K562 (cell line): ENCODE results near the gene GALNT9. TPM values are rescaled to one million over a fixed set of nuclear protein-coding genes. Genes with fewer than 3 reads are reported as not detected.

Source experiments
- ATAC-seq: fragments of 200-7000 bp; cut with Tn5 transposase; 3 replicates; pipeline ENCODE4 v1.9.1; 2020; ENCODE audit warnings: moderate library complexity
- BruUV-seq: library from RNA; stranded (reverse); fragments of 400-500 nt; replicated peaks from 2 replicates; lab custom pipeline; 2021; lab: Mats Ljungman, UMichigan
- CTCF ChIA-PET: fragments of 300-600 bp; formaldehyde crosslinking; extraction: SDS; loops from one replicate; lab custom pipeline; 2021; ENCODE audit warnings: low intra/inter-chr PET ratio; lab: Yijun Ruan, JAX
- POLR2A ChIA-PET: fragments of 300-600, 350-650 bp; sonication (Branson Sonifier 250); formaldehyde crosslinking; extraction: SDS; loops from one replicate; lab custom pipeline; 2021; ENCODE audit warnings: antibody characterized with exemption, inconsistent platforms; lab: Yijun Ruan, JAX
- DNase-seq, 4 experiments: peaks; one replicate each; pipeline versions ENCODE4 v3.0.0 to v3.0.0-alpha.2; 2011 to 2018; ENCODE audit warnings: low spot score in 3 of 4, mixed read lengths in 3 of 4; ENCODE audit errors: extremely low read depth in 1 of 4
- FAIRE-seq: peaks from 2 replicates; lab custom pipeline; 2011; peaks lifted over from hg19 to GRCh38; lab: Jason Lieb, UNC
- H2AFZ ChIP-seq: 2 replicates; pipeline ENCODE4 v1.6.0; 2011; ENCODE audit warnings: low read depth, low read length, control low read depth, inconsistent platforms
- H3K27ac ChIP-seq: fragments of 200-600 bp; 3 replicates; pipeline ENCODE4 v1.8.0; 2011; ENCODE audit warnings: low read depth, mild to moderate bottlenecking, control low read depth, inconsistent platforms, low read length, moderate library complexity, mixed read lengths; ENCODE audit errors: extremely low read depth
- H3K27me3 ChIP-seq, 2 experiments: fragments of 300-600 bp in 1 of 2; 2 replicates in 1 of 2; 3 replicates in 1 of 2; pipeline versions ENCODE4 v1.6.0 to v1.8.0; 2011; ENCODE audit warnings: inconsistent platforms in 2 of 2, low read length in 2 of 2, mild to moderate bottlenecking in 1 of 2, mixed read lengths in 1 of 2, moderate library complexity in 1 of 2; ENCODE audit not compliant: control insufficient read depth in 2 of 2, insufficient read depth in 2 of 2
- H3K36me3 ChIP-seq: fragments of 300-600 bp; 3 replicates; pipeline ENCODE4 v1.8.0; 2011; ENCODE audit warnings: mild to moderate bottlenecking, low read length, inconsistent platforms; ENCODE audit not compliant: control insufficient read depth, insufficient read depth
- H3K4me1 ChIP-seq, 2 experiments: fragments of 200-600 bp in 1 of 2; replicated peaks in 1 of 2; 2 replicates in 1 of 2; 3 replicates in 1 of 2; pipeline versions ENCODE4 v1.5.1 to v1.8.0; 2011; ENCODE audit warnings: inconsistent platforms in 2 of 2, low read length in 2 of 2, mild to moderate bottlenecking in 1 of 2, mixed read lengths in 1 of 2, moderate library complexity in 1 of 2; ENCODE audit not compliant: control insufficient read depth in 2 of 2, insufficient read depth in 2 of 2
- H3K4me2 ChIP-seq: 2 replicates; pipeline ENCODE4 v1.6.1; 2011; ENCODE audit warnings: low read length, control low read depth, inconsistent platforms, mixed read lengths; ENCODE audit not compliant: insufficient read depth
- H3K4me3 ChIP-seq: fragments of 200-600 bp; sonication (generic), shearing (Covaris generic); 2 replicates; pipeline ENCODE4 v1.5.1; 2016; ENCODE audit warnings: control low read depth, inconsistent platforms
- H3K79me2 ChIP-seq: fragments of 200-600 bp; 3 replicates; pipeline ENCODE4 v1.8.0; 2011; ENCODE audit warnings: low read length, inconsistent platforms; ENCODE audit not compliant: control insufficient read depth, insufficient read depth
- H3K9ac ChIP-seq, 2 experiments: 2 replicates each; pipeline versions ENCODE4 v1.6.0 to v1.6.1; 2011; ENCODE audit warnings: low read depth in 2 of 2, low read length in 2 of 2, control low read depth in 1 of 2, inconsistent platforms in 1 of 2, mild to moderate bottlenecking in 1 of 2, mixed read lengths in 1 of 2; ENCODE audit not compliant: insufficient read depth in 1 of 2
- H3K9me1 ChIP-seq: one replicate; pipeline ENCODE4 v1.6.0; 2011; ENCODE audit warnings: inconsistent platforms, mild to moderate bottlenecking, low read length, moderate library complexity; ENCODE audit not compliant: control insufficient read depth, insufficient read depth
- H3K9me3 ChIP-seq: replicated peaks from 2 replicates; pipeline ENCODE4 v1.5.1; 2011; ENCODE audit warnings: low read depth, low read length, inconsistent platforms; ENCODE audit not compliant: control insufficient read depth, insufficient read depth
- H4K20me1 ChIP-seq: replicated peaks from 2 replicates; pipeline ENCODE4 v1.6.1; 2011; ENCODE audit warnings: low read length, inconsistent platforms, mixed read lengths; ENCODE audit not compliant: control insufficient read depth, insufficient read depth
- BRD9 ChIP-seq: fragments of 450-650 bp; IDR thresholded peaks from 2 replicates; pipeline ENCODE4 v1.6.1; 2018; ENCODE audit warnings: low read depth; ENCODE audit not compliant: partially characterized antibody
- HBP1 ChIP-seq: fragments of 450-650 bp; formaldehyde crosslinking; IDR thresholded peaks from 2 replicates; pipeline ENCODE4 v1.4.0; 2022; ENCODE audit warnings: missing genetic modification characterization
- REST ChIP-seq, 2 experiments: fragments of 450-650 bp; formaldehyde crosslinking in 1 of 2; IDR thresholded peaks; 2 replicates each; pipeline versions ENCODE4 v1.4.0 to v1.6.1; 2014 to 2020; ENCODE audit warnings: mild to moderate bottlenecking in 2 of 2, borderline replicate concordance in 1 of 2, low read depth in 1 of 2
- XRCC5 ChIP-seq: fragments of 200-400 bp; formaldehyde crosslinking; IDR thresholded peaks from 2 replicates; pipeline ENCODE4 v1.6.1; 2017; ENCODE audit warnings: low read depth, mild to moderate bottlenecking, low read length
- ZNF511 ChIP-seq: sonication (generic); formaldehyde crosslinking; IDR thresholded peaks from 2 replicates; pipeline ENCODE4 v1.8.0; 2022; ENCODE audit warnings: mild to moderate bottlenecking, missing genetic modification reagents
- ZNF518B ChIP-seq: fragments of 250-450 bp; sonication (Bioruptor Pico); IDR thresholded peaks from 2 replicates; pipeline ENCODE4 v1.5.0; 2021; ENCODE audit warnings: mild to moderate bottlenecking, moderate library complexity
- WGBS: fragments of 100-300 bp; shearing (Covaris generic); methylation state at CpG from one replicate; pipeline ENCODE4 v1.1.6; 2016; ENCODE audit warnings: low coverage, mixed read lengths; ENCODE audit not compliant: insufficient coverage; ENCODE audit errors: missing lambda C conversion rate; 5-methylcytosine and 5-hydroxymethylcytosine counted together
- in situ Hi-C: fragments of 300-500 bp; cut with MboI; formaldehyde crosslinking; loops from 4 replicates; pipeline ENCODE4 v1.15.0; 2018; ENCODE audit warnings: inconsistent platforms, mixed read lengths
- intact Hi-C: fragments of 100-400 bp; cut with micrococcal nuclease; formaldehyde crosslinking; loops from 2 replicates; pipeline ENCODE4 v1.14.2; 2022
- polyA plus RNA-seq, 8 experiments: library from polyadenylated mRNA; depleted of rRNA in 4 of 8; stranded (reverse) in 5 of 8; unstranded in 3 of 8; fragments of >200 nt; fragmentation: Nextera tagmentation in 2 of 8; fragmentation: Illumina TruSeq in 1 of 8; extraction: Ambion mirVana in 2 of 8; extraction: Trizol in 1 of 8; gene quantifications; 2 replicates each; pipeline versions ENCODE4 v1.2.1 to v1.2.3, GENCODE V29; 2011 to 2014; ENCODE audit warnings: inconsistent platforms in 1 of 8, missing spikeins in 1 of 8
- total RNA-seq, 7 experiments: library from RNA; depleted of rRNA in 6 of 7; stranded (reverse); fragments of >200 nt in 6 of 7; fragmentation: Illumina TruSeq in 2 of 7; extraction: Trizol in 2 of 7; gene quantifications; 2 replicates each; pipeline versions ENCODE4 v1.2.1 to v1.2.3, GENCODE V29; 2011 to 2021; ENCODE audit warnings: low replicate concordance in 1 of 7

GALNT9 gene
- total and polyA plus RNA-seq, 9 of the 15 experiments (the other 6 are each of a cell fraction or from before 2014, with no cell fraction given) = not detected

GRCh38 chr12:132151145-132151765 is 178.1 kb downstream of the GALNT9 start:
- H3K9ac ChIP-seq = no peak overlapping the region
- no peak overlapping the region for H3K4me2 ChIP-seq
- no peaks in the 10 kb centered on the region; the same call in 1 of the 2 replicates for H4K20me1 ChIP-seq
- TSS peak; percentile 20 for BruUV-seq
- H3K27ac ChIP-seq = no peak overlapping the region
- in situ Hi-C loops = no loop called here
- FAIRE-seq = no peak
- WGBS = 98% methylated on average over 29 of the region's 36 CpGs
- H3K36me3 ChIP-seq = peaks cover 47% of the 10 kb centered on the region
- CTCF ChIA-PET = no interaction called here
- no peak overlapping the region for H2AFZ ChIP-seq
- H3K4me1 ChIP-seq = peaks cover 0 to 43% of the 10 kb centered on the region in 2 experiments; a peak in 2 of 5 replicates
- peaks cover 1% of the 10 kb centered on the region for H3K9me1 ChIP-seq
- intact Hi-C loops = loop anchor here (10.0 kb wide), 2 partner anchors 64 to 264 kb away; no protein-coding TSS in a partner anchor
- no peak for DNase-seq
- ATAC-seq = no peak
- POLR2A ChIA-PET = no interaction called here
- no peaks in the 10 kb centered on the region for H3K27me3 ChIP-seq
- no peak overlapping the region for H3K4me3 ChIP-seq
- peaks cover 14% of the 10 kb centered on the region for H3K79me2 ChIP-seq
- peaks cover 7% of the 10 kb centered on the region for H3K9me3 ChIP-seq
- no peak for TF ChIP-seq ZNF518B (CRISPR knock-in tag)
- no peak for TF ChIP-seq HBP1 (CRISPR knock-in tag)
- TF ChIP-seq REST (IDR thresholded peaks at IDR 0.05; ENCODE audit: borderline replicate concordance) = no peak
- no peak for TF ChIP-seq REST (CRISPR knock-in tag; IDR thresholded peaks at IDR 0.05; ENCODE audit: low read depth)
- TF ChIP-seq ZNF511 (CRISPR knock-in tag) = no peak
- no peak for TF ChIP-seq XRCC5
- no peak for TF ChIP-seq BRD9
